Stomach (tissue), 9 donors: ENCODE measurements around the gene DCAF11. TPM values are rescaled to one million over a fixed set of nuclear protein-coding genes. Genes with fewer than 3 reads are reported as not detected.
A peak's percentile ranks its signal among the peaks of the same experiment; 100 is the strongest.

Source experiments
- DNase-seq, 2 donors: peaks; one replicate each; pipeline versions ENCODE4 v3.0.0 to v3.0.0-alpha.2; 2013 to 2019
- H3K27ac ChIP-seq, 5 donors: fragments of 200-600 bp in 4 of 5; sonication (generic) in 4 of 5; one replicate each; pipeline ENCODE4 v1.5.1; 2013 to 2019; ENCODE audit warnings: mild to moderate bottlenecking in 1 of 5, moderate library complexity in 1 of 5
- H3K27me3 ChIP-seq, 3 donors: fragments of 200-600 bp; sonication (generic); one replicate each; pipeline ENCODE4 v1.5.1; 2017 to 2019; ENCODE audit warnings: mixed run types in 1 of 3
- H3K36me3 ChIP-seq, 4 donors: fragments of 200-600 bp; sonication (generic); 1 replicate in 3 of 4; 2 replicates in 1 of 4; pipeline ENCODE4 v1.5.1; 2016 to 2019
- H3K4me1 ChIP-seq, 4 donors: fragments of 200-600 bp; sonication (generic); one replicate each; pipeline ENCODE4 v1.5.1; 2016 to 2019
- H3K4me3 ChIP-seq, 4 donors: fragments of 200-600 bp; sonication (generic) in 3 of 4; one replicate each; pipeline ENCODE4 v1.5.1; 2016 to 2019; ENCODE audit warnings: mild to moderate bottlenecking in 1 of 4
- H3K9me3 ChIP-seq, 4 donors: fragments of 200-600 bp; sonication (generic); one replicate each; pipeline ENCODE4 v1.5.1; 2016 to 2019
- EP300 ChIP-seq: sonication (generic); formaldehyde crosslinking; IDR thresholded peaks from one replicate; pipeline ENCODE4 v1.6.1; 2017; ENCODE audit warnings: antibody characterized with exemption
- POLR2A ChIP-seq, 4 donors: fragments of 450-650 bp; IDR thresholded peaks; one replicate each; pipeline ENCODE4 v1.6.1; 2016; ENCODE audit warnings: antibody characterized with exemption in 4 of 4, control low read depth in 2 of 4, mild to moderate bottlenecking in 1 of 4, moderate library complexity in 1 of 4
- POLR2AphosphoS5 ChIP-seq, 3 donors: sonication (generic); formaldehyde crosslinking; IDR thresholded peaks; one replicate each; pipeline ENCODE4 v1.6.1; 2016; ENCODE audit warnings: antibody characterized with exemption in 3 of 3
- WGBS, 5 donors: extraction: QIAGEN DNeasy Blood & Tissue Kit in 3 of 5; methylation state at CpG; one replicate each; pipeline versions ENCODE4 v1.1.5 to v1.1.7; 2013 to 2018; 5-methylcytosine and 5-hydroxymethylcytosine counted together
- intact Hi-C: fragments of 100-400 bp; cut with DNase I; formaldehyde crosslinking; loops from one replicate; pipeline ENCODE4 v1.15.1; 2023; ENCODE audit warnings: low total_unique reads
- polyA plus RNA-seq, 3 donors: library from polyadenylated mRNA; stranded (reverse); fragments of 200-250 nt; gene quantifications; one replicate each; pipeline ENCODE4 v1.2.3, GENCODE V29; 2013
- small RNA-seq, 4 donors: library from RNA; depleted of rRNA; stranded (forward); fragments of <200 nt; gene quantifications; one replicate each; pipeline ENCODE3, GENCODE V24; 2016
- total RNA-seq, 5 donors: library from RNA; depleted of rRNA; stranded (reverse); fragments of >200 nt; gene quantifications; one replicate each; pipeline versions ENCODE4 v1.1.0 to v1.2.3, GENCODE V29; 2014 to 2016
- TF ChIP-seq, protein P1 (sequence below), 7 experiments: fragments of 450-650 bp in 4 of 7; fragments of 200-600 bp in 3 of 7; sonication (generic) in 3 of 7; IDR thresholded peaks; one replicate each; pipeline ENCODE4 v1.5.1; 2016 to 2019; ENCODE audit warnings: antibody characterized with exemption in 7 of 7, control low read depth in 2 of 7, mild to moderate bottlenecking in 1 of 7
- donor health status: healthy with polysubstance abuse.
- donor health status: Bipolar disorder and iron deficiency.
- donor health status: healthy.

DCAF11 gene
- total and polyA plus RNA-seq, 8 donors: 27.7 to 396 (median 65.4) TPM

DNA sequence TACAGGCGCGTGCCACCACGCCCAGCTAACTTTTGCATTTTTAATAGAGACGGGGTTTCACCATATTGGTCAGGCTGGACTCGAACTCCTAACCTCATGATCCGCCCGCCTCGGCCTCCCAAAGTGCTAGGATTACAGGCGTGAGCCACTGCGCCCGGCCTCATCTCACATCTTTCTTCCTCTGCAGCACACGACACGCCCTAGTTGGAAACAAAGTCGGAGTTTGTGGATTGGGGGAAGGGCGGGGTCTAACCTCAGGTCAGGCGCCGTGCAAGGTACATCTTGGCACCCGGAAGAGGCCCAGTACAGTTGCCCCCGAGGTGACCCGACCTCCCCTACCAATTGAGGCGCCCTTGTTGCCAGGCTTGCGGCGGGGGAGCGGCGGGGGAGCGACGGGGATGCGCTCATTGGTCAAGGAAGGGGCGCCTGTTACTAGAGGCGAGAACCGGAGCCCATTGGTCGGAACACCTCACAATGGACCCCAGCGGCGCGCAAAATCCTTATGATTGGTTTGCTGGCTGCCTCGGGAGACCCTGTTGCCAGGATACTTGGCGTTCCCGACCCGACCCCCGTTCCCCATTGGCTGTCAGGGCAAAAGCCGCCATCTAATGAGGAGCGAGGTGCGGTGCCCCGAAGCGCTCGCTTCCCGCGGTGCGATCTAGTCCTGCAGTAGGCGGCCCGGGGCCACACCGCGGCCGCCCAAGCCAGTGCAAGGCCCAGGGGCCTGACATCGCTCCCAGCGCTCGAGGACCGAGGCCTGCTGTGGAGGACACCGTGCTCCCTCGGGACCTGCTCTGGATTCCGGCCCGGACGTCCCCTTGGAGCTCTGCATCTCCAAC is 57.1 kb downstream of the DCAF11 start, which contains the start of gene REC8:
Gene REC8, plus strand, starts transcription at position 659 of the 839 bp plus-strand sequence. CDS start 473 bp downstream, outside the sequence.
- 6 to 17% (median 8%) methylated on average over 41 to 63 of the region's 63 CpGs for WGBS, 5 donors
- Histone ChIP-seq H3K4me1 (peaks cover 0 to 48% (median 22%) of the 10 kb centered on the region in 4 donors), H3K27me3 (no peaks in the 10 kb centered on the region), H3K9me3 (no peaks in the 10 kb centered on the region), H3K4me3 (peak within 1 kb of the TSS; percentile 46 to 52 (median 48)), H3K36me3 (peaks cover 5 to 70% (median 64%) of the 10 kb centered on the region in 4 donors), H3K27ac (peak within 1 kb of the TSS; percentile 67 to 79 (median 75))
- TF ChIP-seq POLR2A (IDR thresholded peaks at IDR 0.05) (peak in 1 of 4 donors; percentile 33), EP300 (no peak), POLR2AphosphoS5 (IDR thresholded peaks at IDR 0.05) (peak; percentile 6 to 71 (median 49))
- TF ChIP-seq, protein P1, sequence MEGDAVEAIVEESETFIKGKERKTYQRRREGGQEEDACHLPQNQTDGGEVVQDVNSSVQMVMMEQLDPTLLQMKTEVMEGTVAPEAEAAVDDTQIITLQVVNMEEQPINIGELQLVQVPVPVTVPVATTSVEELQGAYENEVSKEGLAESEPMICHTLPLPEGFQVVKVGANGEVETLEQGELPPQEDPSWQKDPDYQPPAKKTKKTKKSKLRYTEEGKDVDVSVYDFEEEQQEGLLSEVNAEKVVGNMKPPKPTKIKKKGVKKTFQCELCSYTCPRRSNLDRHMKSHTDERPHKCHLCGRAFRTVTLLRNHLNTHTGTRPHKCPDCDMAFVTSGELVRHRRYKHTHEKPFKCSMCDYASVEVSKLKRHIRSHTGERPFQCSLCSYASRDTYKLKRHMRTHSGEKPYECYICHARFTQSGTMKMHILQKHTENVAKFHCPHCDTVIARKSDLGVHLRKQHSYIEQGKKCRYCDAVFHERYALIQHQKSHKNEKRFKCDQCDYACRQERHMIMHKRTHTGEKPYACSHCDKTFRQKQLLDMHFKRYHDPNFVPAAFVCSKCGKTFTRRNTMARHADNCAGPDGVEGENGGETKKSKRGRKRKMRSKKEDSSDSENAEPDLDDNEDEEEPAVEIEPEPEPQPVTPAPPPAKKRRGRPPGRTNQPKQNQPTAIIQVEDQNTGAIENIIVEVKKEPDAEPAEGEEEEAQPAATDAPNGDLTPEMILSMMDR (IDR thresholded peaks at IDR 0.05): peak in 1 of 7 experiments; percentile 11
- DNase-seq: peak; percentile 82 to 98
- intact Hi-C loops: no loop called here

DNA sequence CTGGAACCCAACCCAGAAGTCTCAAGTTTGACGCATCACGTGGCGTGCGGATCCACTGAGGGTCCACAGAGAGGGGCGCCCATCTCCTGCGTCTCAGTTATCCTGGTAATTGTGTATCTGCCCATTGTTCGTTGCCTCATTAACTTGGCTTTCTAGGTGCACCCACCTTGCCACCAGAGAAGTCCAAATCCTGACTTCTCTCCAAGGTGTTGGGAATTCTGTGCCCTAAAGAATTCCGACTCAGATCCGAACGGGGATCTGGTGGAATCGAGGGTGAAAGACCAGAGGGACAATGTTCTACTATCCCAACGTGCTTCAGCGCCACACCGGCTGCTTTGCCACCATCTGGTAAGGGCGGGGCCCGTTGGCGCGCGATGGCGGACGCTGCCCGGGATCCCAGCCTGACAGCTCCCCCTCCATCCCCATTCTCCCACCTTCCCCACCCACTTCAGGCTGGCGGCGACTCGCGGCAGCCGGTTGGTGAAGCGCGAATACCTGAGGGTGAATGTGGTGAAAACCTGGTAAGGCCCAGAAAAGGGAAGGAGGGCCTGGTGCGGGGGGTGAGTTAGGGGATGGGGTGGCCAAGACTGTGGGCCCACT is 57.8 kb downstream of the DCAF11 start:
- Histone ChIP-seq H3K4me3 (peak overlapping the region; percentile 46 to 52 (median 48)), H3K36me3 (peaks cover 13 to 70% (median 64%) of the 10 kb centered on the region in 4 donors), H3K4me1 (peaks cover 0 to 41% (median 22%) of the 10 kb centered on the region in 4 donors), H3K27me3 (no peaks in the 10 kb centered on the region), H3K9me3 (no peaks in the 10 kb centered on the region), H3K27ac (peak overlapping the region; percentile 67 to 79 (median 75))
- intact Hi-C loops: no loop called here
- no peak for TF ChIP-seq EP300
- TF ChIP-seq, protein P1 (IDR thresholded peaks at IDR 0.05): no peak
- no peak for TF ChIP-seq POLR2AphosphoS5 (IDR thresholded peaks at IDR 0.05)
- TF ChIP-seq POLR2A (IDR thresholded peaks at IDR 0.05): no peak
- WGBS, 5 donors: 16 to 38% (median 28%) methylated on average over 25 to 30 of the region's 30 CpGs
- DNase-seq: peak in 1 of 2 donors; percentile 62

DNA sequence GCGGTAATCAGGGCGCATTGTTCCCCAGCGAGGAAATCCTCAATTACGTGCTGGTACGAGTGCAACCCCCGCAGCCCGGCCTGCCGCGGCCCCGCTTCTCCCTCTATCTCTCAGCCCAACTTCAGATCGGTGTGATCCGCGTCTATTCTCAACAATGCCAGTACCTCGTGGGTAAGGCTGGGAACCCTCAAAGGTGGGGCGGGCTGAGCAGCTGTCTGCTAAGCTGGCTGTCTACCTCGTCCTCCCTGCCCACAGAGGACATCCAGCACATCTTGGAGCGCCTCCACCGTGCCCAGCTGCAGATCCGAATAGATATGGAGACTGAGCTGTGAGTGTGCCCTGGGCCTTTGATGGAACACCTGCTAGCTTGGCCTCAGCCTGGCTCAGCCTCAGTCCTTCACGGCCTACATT is 58.3 kb downstream of the DCAF11 start:
- Histone ChIP-seq H3K4me3 (peak overlapping the region; percentile 46 to 52 (median 48)), H3K9me3 (no peaks in the 10 kb centered on the region), H3K27ac (peak overlapping the region; percentile 67 to 79 (median 75)), H3K27me3 (no peaks in the 10 kb centered on the region), H3K36me3 (peaks cover 17 to 70% (median 64%) of the 10 kb centered on the region in 4 donors), H3K4me1 (peaks cover 0 to 38% (median 22%) of the 10 kb centered on the region in 4 donors)
- no peak for TF ChIP-seq POLR2A (IDR thresholded peaks at IDR 0.05)
- TF ChIP-seq EP300: no peak
- no peak for TF ChIP-seq POLR2AphosphoS5 (IDR thresholded peaks at IDR 0.05)
- TF ChIP-seq, protein P1 (IDR thresholded peaks at IDR 0.05): no peak
- 28 to 44% (median 39%) methylated on average over 13 to 20 of the region's 20 CpGs for WGBS, 5 donors
- DNase-seq: no peak
- intact Hi-C loops: no loop called here

Small RNA genes lying within 50 kb of the gene (small RNA-seq; reads per million reads assigned to genes)
- gene IRF9: 0 reads per million in 4 donors
- 0 to 1.3 (median 0.23) reads per million in 4 donors for gene RNA5SP383

Other genes starting within 250 kb of the DCAF11 start
- 100 to 1,000 TPM in 1 of 5 donors, 10 to 100 TPM in 4; 29.0 to 114 (median 34.4) TPM for gene DHRS4, start 161.0 kb upstream of the DCAF11 start, total RNA-seq
- gene DHRS4, start 161.0 kb upstream of the DCAF11 start, polyA plus RNA-seq: 10 to 100 TPM; 39.4 to 58.0 (median 57.7) TPM
- 10 to 100 TPM in 3 of 5 donors, 1 to 10 TPM in 1, not detected in 1; 9.7 to 44.2 (median 26.9) TPM for gene DHRS4L2, start 125.8 kb upstream of the DCAF11 start, total RNA-seq
- gene DHRS4L2, start 125.8 kb upstream of the DCAF11 start, polyA plus RNA-seq: 10 to 100 TPM; 27.5 to 64.0 (median 44.3) TPM
- gene CARMIL3, start 62.8 kb upstream of the DCAF11 start, total RNA-seq: 1 to 10 TPM in 2 of 5 donors, under 1 TPM in 2, not detected in 1; 0.14 to 2.0 (median 0.76) TPM
- under 1 TPM in 2 of 3 donors, not detected in 1; 0.25 to 0.75 TPM for gene CARMIL3, start 62.8 kb upstream of the DCAF11 start, polyA plus RNA-seq
- gene CPNE6, start 43.2 kb upstream of the DCAF11 start, total RNA-seq: not detected
- under 1 TPM in 2 of 3 donors, not detected in 1; 0.12 to 0.25 TPM for gene CPNE6, start 43.2 kb upstream of the DCAF11 start, polyA plus RNA-seq
- 100 to 1,000 TPM in 1 of 5 donors, 10 to 100 TPM in 1, 1 to 10 TPM in 3; 2.3 to 168 (median 8.4) TPM for gene PCK2, start 20.5 kb upstream of the DCAF11 start, total RNA-seq
- gene PCK2, start 20.5 kb upstream of the DCAF11 start, polyA plus RNA-seq: 10 to 100 TPM; 12.3 to 24.0 (median 17.0) TPM
- gene NRL, start 172 bp downstream of the DCAF11 start, total RNA-seq: 10 to 100 TPM in 2 of 5 donors, 1 to 10 TPM in 1, under 1 TPM in 1, not detected in 1; 0.92 to 69.2 (median 13.0) TPM
- 1 to 10 TPM; 1.2 to 1.3 (median 1.2) TPM for gene NRL, start 172 bp downstream of the DCAF11 start, polyA plus RNA-seq
- 10 to 100 TPM in 1 of 5 donors, under 1 TPM in 1, not detected in 3; 0.87 to 80.5 TPM for gene FITM1, start 15.9 kb downstream of the DCAF11 start, total RNA-seq
- 1 to 10 TPM; 1.9 to 2.6 (median 2.2) TPM for gene FITM1, start 15.9 kb downstream of the DCAF11 start, polyA plus RNA-seq
- 100 to 1,000 TPM in 1 of 5 donors, 10 to 100 TPM in 4; 38.5 to 129 (median 91.1) TPM for gene PSME1, start 21.4 kb downstream of the DCAF11 start, total RNA-seq
- 100 to 1,000 TPM; 217 to 322 (median 310) TPM for gene PSME1, start 21.4 kb downstream of the DCAF11 start, polyA plus RNA-seq
- 10 to 100 TPM in 1 of 5 donors, 1 to 10 TPM in 4; 1.3 to 33.9 (median 4.6) TPM for gene EMC9, start 26.8 kb downstream of the DCAF11 start, total RNA-seq
- gene EMC9, start 26.8 kb downstream of the DCAF11 start, polyA plus RNA-seq: 10 to 100 TPM; 32.0 to 59.6 (median 42.9) TPM
- 100 to 1,000 TPM in 2 of 5 donors, 10 to 100 TPM in 3; 62.4 to 339 (median 83.9) TPM for gene PSME2, start 31.8 kb downstream of the DCAF11 start, total RNA-seq
- gene PSME2, start 31.8 kb downstream of the DCAF11 start, polyA plus RNA-seq: 100 to 1,000 TPM; 302 to 421 (median 403) TPM
- gene RNF31, start 32.7 kb downstream of the DCAF11 start, total RNA-seq: 100 to 1,000 TPM in 2 of 5 donors, 10 to 100 TPM in 3; 53.2 to 523 (median 94.2) TPM
- 10 to 100 TPM; 64.0 to 88.7 (median 68.6) TPM for gene RNF31, start 32.7 kb downstream of the DCAF11 start, polyA plus RNA-seq
- gene IRF9, start 46.5 kb downstream of the DCAF11 start, total RNA-seq: 100 to 1,000 TPM in 2 of 5 donors, 10 to 100 TPM in 2, 1 to 10 TPM in 1; 1.4 to 143 (median 91.4) TPM
- 100 to 1,000 TPM in 1 of 3 donors, 10 to 100 TPM in 2; 64.6 to 101 (median 65.1) TPM for gene IRF9, start 46.5 kb downstream of the DCAF11 start, polyA plus RNA-seq
- gene REC8, start 57.3 kb downstream of the DCAF11 start, total RNA-seq: 100 to 1,000 TPM in 1 of 5 donors, 10 to 100 TPM in 4; 14.5 to 122 (median 45.5) TPM
- 10 to 100 TPM; 20.9 to 64.4 (median 38.7) TPM for gene REC8, start 57.3 kb downstream of the DCAF11 start, polyA plus RNA-seq
- 100 to 1,000 TPM in 1 of 5 donors, 10 to 100 TPM in 4; 14.3 to 227 (median 23.9) TPM for gene IPO4, start 74.0 kb downstream of the DCAF11 start, total RNA-seq
- gene IPO4, start 74.0 kb downstream of the DCAF11 start, polyA plus RNA-seq: 10 to 100 TPM in 1 of 3 donors, 1 to 10 TPM in 2; 9.3 to 15.2 (median 9.8) TPM
- 10 to 100 TPM in 4 of 5 donors, 1 to 10 TPM in 1; 6.4 to 79.7 (median 31.6) TPM for gene TM9SF1, start 80.7 kb downstream of the DCAF11 start, total RNA-seq
- gene TM9SF1, start 80.7 kb downstream of the DCAF11 start, polyA plus RNA-seq: 10 to 100 TPM; 14.6 to 28.2 (median 14.7) TPM
- gene TSSK4, start 90.9 kb downstream of the DCAF11 start, total RNA-seq: under 1 TPM in 1 of 5 donors, not detected in 4; 0.73 TPM
- gene TSSK4, start 90.9 kb downstream of the DCAF11 start, polyA plus RNA-seq: not detected
- gene CHMP4A, start 98.7 kb downstream of the DCAF11 start, total RNA-seq: 10 to 100 TPM in 4 of 5 donors, not detected in 1; 27.8 to 37.2 (median 31.8) TPM
- gene CHMP4A, start 98.7 kb downstream of the DCAF11 start, polyA plus RNA-seq: 100 to 1,000 TPM in 1 of 3 donors, 10 to 100 TPM in 2; 66.5 to 135 (median 70.7) TPM
- gene MDP1, start 101.3 kb downstream of the DCAF11 start, total RNA-seq: 10 to 100 TPM in 3 of 5 donors, 1 to 10 TPM in 1, not detected in 1; 9.3 to 16.1 (median 14.2) TPM
- gene MDP1, start 101.3 kb downstream of the DCAF11 start, polyA plus RNA-seq: 10 to 100 TPM; 25.6 to 26.9 (median 26.2) TPM
- gene NEDD8, start 117.6 kb downstream of the DCAF11 start, total RNA-seq: 100 to 1,000 TPM in 3 of 5 donors, 10 to 100 TPM in 1, not detected in 1; 85.4 to 166 (median 132) TPM
- 100 to 1,000 TPM; 235 to 244 (median 237) TPM for gene NEDD8, start 117.6 kb downstream of the DCAF11 start, polyA plus RNA-seq
- gene GMPR2, start 118.2 kb downstream of the DCAF11 start, total RNA-seq: 100 to 1,000 TPM in 1 of 5 donors, 10 to 100 TPM in 4; 13.9 to 204 (median 31.2) TPM
- 10 to 100 TPM; 48.3 to 85.7 (median 53.9) TPM for gene GMPR2, start 118.2 kb downstream of the DCAF11 start, polyA plus RNA-seq
- 10 to 100 TPM in 4 of 5 donors, 1 to 10 TPM in 1; 7.2 to 63.6 (median 39.1) TPM for gene TINF2, start 127.8 kb downstream of the DCAF11 start, total RNA-seq
- 10 to 100 TPM; 46.6 to 61.1 (median 50.6) TPM for gene TINF2, start 127.8 kb downstream of the DCAF11 start, polyA plus RNA-seq
- 10 to 100 TPM in 1 of 5 donors, 1 to 10 TPM in 4; 2.6 to 11.7 (median 4.9) TPM for gene TGM1, start 148.4 kb downstream of the DCAF11 start, total RNA-seq
- 100 to 1,000 TPM in 1 of 3 donors, 1 to 10 TPM in 2; 1.7 to 131 (median 5.3) TPM for gene TGM1, start 148.4 kb downstream of the DCAF11 start, polyA plus RNA-seq
- 100 to 1,000 TPM in 4 of 5 donors, 10 to 100 TPM in 1; 16.0 to 230 (median 187) TPM for gene RABGGTA, start 156.8 kb downstream of the DCAF11 start, total RNA-seq
- 10 to 100 TPM; 33.8 to 68.4 (median 41.9) TPM for gene RABGGTA, start 156.8 kb downstream of the DCAF11 start, polyA plus RNA-seq
- 10 to 100 TPM in 3 of 5 donors, 1 to 10 TPM in 2; 5.3 to 71.9 (median 17.4) TPM for gene DHRS1, start 185.0 kb downstream of the DCAF11 start, total RNA-seq
- 10 to 100 TPM; 20.1 to 52.1 (median 30.1) TPM for gene DHRS1, start 185.0 kb downstream of the DCAF11 start, polyA plus RNA-seq
- 10 to 100 TPM in 4 of 5 donors, 1 to 10 TPM in 1; 5.4 to 25.7 (median 12.8) TPM for gene NOP9, start 185.1 kb downstream of the DCAF11 start, total RNA-seq
- 10 to 100 TPM in 1 of 3 donors, 1 to 10 TPM in 2; 6.5 to 11.8 (median 8.4) TPM for gene NOP9, start 185.1 kb downstream of the DCAF11 start, polyA plus RNA-seq
- gene CIDEB, start 193.2 kb downstream of the DCAF11 start, total RNA-seq: 10 to 100 TPM in 2 of 5 donors, 1 to 10 TPM in 3; 5.0 to 11.2 (median 6.4) TPM
- 10 to 100 TPM in 1 of 3 donors, 1 to 10 TPM in 2; 6.0 to 14.2 (median 6.0) TPM for gene CIDEB, start 193.2 kb downstream of the DCAF11 start, polyA plus RNA-seq
- gene LTB4R2, start 195.4 kb downstream of the DCAF11 start, total RNA-seq: 10 to 100 TPM in 3 of 5 donors, 1 to 10 TPM in 1, not detected in 1; 9.9 to 71.5 (median 24.5) TPM
- 1 to 10 TPM in 1 of 3 donors, under 1 TPM in 1, not detected in 1; 0.25 to 6.0 TPM for gene LTB4R2, start 195.4 kb downstream of the DCAF11 start, polyA plus RNA-seq
- gene LTB4R, start 196.7 kb downstream of the DCAF11 start, total RNA-seq: 10 to 100 TPM in 3 of 5 donors, 1 to 10 TPM in 1, not detected in 1; 3.3 to 92.8 (median 24.6) TPM
- gene LTB4R, start 196.7 kb downstream of the DCAF11 start, polyA plus RNA-seq: 10 to 100 TPM in 1 of 3 donors, 1 to 10 TPM in 2; 1.4 to 67.2 (median 4.1) TPM
- gene ADCY4, start 220.3 kb downstream of the DCAF11 start, total RNA-seq: 100 to 1,000 TPM in 1 of 5 donors, 10 to 100 TPM in 4; 18.2 to 118 (median 33.3) TPM
- gene ADCY4, start 220.3 kb downstream of the DCAF11 start, polyA plus RNA-seq: 10 to 100 TPM; 15.2 to 18.9 (median 18.8) TPM
- gene RIPK3, start 225.2 kb downstream of the DCAF11 start, total RNA-seq: 10 to 100 TPM in 4 of 5 donors, 1 to 10 TPM in 1; 6.4 to 42.6 (median 12.5) TPM
- gene RIPK3, start 225.2 kb downstream of the DCAF11 start, polyA plus RNA-seq: 10 to 100 TPM; 12.7 to 18.3 (median 14.3) TPM